ENCODE measurements around the gene MLF2. TPM values are rescaled to one million over a fixed set of nuclear protein-coding genes. Genes with fewer than 3 reads are reported as not detected.
"Not testable (repeated sequence)": the region's sequence is repeated elsewhere in the genome, so short reads cannot be mapped to it uniquely, and the experiment has no call there.

MLF2 gene
- polyA plus RNA-seq, 1 donor from 2014 or later = 134 TPM

DNA sequence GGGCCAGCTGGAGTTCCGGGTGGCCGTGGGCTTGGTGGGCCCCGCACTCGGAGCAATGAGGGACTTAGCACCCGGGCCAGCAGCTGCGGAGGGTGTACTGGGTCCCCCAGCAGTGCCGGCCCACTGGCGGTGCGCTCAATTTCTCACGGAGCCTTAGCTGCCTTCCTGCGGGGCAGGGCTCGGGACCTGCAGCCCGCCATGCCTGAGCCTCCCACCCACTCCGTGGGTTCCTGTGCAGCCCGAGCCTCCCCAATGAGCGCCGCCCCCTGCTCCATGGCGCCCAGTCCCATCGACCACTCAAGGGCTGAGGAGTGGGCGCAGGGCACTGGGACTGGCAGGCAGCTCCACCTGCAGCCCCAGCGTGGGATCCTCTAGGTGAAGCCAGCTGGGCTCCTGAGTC lies 44.6 kb downstream of the MLF2 start:
- H3K4me3 ChIP-seq (ENCODE audit: low read length) = not testable (repeated sequence)

DNA sequence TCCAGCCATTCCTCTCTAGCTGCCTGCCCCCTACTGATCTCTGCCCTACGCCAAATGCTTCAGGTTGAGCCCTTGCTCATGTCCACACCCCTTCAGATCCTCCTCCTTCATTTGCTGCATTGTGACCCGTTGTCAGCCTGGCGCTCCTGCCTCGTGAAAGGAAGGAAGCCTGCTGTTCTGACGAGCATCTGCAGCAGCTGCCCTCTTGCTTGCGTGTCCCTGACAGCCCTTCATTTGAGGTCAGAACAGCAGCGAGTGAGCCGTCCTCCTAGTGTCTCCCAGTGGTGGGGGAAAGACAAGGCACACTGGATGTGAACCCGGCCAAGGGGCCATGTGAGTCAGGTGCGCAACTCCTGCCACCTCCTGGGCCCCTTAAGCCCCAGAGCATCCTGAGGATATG lies 49.3 kb downstream of the MLF2 start:
- Histone ChIP-seq H3K4me3 (ENCODE audit: low read length) (no peak overlapping the region), H3K9me3 (ENCODE audit: low read length) (no peaks in the 10 kb centered on the region), H3K4me2 (ENCODE audit: low read length) (no peak overlapping the region), H3K27me3 (ENCODE audit: insufficient read depth, low read depth, low read length) (no peaks in the 10 kb centered on the region), H3F3A (ENCODE audit: insufficient read depth, low read length, poor library complexity, severe bottlenecking) (no peaks in the 10 kb centered on the region), H2AFZ (ENCODE audit: low read depth, low read length) (no peak overlapping the region), H3K27ac (ENCODE audit: low read length) (no peak overlapping the region), H3K9ac (ENCODE audit: low read length) (peak overlapping the region; percentile 29), H3K36me3 (ENCODE audit: insufficient read depth, low read length) (no peaks in the 10 kb centered on the region), H3K9me2 (ENCODE audit: insufficient read depth, low read length) (no peaks in the 10 kb centered on the region), H3K79me2 (replicated peaks; ENCODE audit: insufficient read depth, low read length) (peaks cover 8% of the 10 kb centered on the region), H4K20me1 (ENCODE audit: insufficient read depth) (no peaks in the 10 kb centered on the region)
- TF ChIP-seq POLR2AphosphoS5 (IDR thresholded peaks at IDR 0.05) = peak; percentile 11
- TF ChIP-seq RAD21 (conservative IDR thresholded peaks at IDR 0.05) = no peak
- TF ChIP-seq EZH2 (IDR thresholded peaks at IDR 0.05; ENCODE audit: borderline replicate concordance, insufficient read depth, low read length, poor library complexity, severe bottlenecking) = no peak
- no peak for TF ChIP-seq TAF1 (IDR thresholded peaks at IDR 0.05; ENCODE audit: low read depth)
- TF ChIP-seq, protein P1, sequence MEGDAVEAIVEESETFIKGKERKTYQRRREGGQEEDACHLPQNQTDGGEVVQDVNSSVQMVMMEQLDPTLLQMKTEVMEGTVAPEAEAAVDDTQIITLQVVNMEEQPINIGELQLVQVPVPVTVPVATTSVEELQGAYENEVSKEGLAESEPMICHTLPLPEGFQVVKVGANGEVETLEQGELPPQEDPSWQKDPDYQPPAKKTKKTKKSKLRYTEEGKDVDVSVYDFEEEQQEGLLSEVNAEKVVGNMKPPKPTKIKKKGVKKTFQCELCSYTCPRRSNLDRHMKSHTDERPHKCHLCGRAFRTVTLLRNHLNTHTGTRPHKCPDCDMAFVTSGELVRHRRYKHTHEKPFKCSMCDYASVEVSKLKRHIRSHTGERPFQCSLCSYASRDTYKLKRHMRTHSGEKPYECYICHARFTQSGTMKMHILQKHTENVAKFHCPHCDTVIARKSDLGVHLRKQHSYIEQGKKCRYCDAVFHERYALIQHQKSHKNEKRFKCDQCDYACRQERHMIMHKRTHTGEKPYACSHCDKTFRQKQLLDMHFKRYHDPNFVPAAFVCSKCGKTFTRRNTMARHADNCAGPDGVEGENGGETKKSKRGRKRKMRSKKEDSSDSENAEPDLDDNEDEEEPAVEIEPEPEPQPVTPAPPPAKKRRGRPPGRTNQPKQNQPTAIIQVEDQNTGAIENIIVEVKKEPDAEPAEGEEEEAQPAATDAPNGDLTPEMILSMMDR (IDR thresholded peaks at IDR 0.05; ENCODE audit: poor library complexity, severe bottlenecking) = peak; percentile 38
- no peak for TF ChIP-seq MXI1 (conservative IDR thresholded peaks at IDR 0.05; ENCODE audit: poor library complexity, severe bottlenecking)
- no peak for TF ChIP-seq EP300 (conservative IDR thresholded peaks at IDR 0.05; ENCODE audit: poor library complexity, severe bottlenecking)

More for the DNA sequence above, 44.6 kb downstream of the MLF2 start:
- not testable (repeated sequence) for H3K27me3 ChIP-seq (ENCODE audit: insufficient read depth, low read depth, low read length); H4K20me1 ChIP-seq (ENCODE audit: insufficient read depth); H3K4me2 ChIP-seq (ENCODE audit: low read length); H3K79me2 ChIP-seq (replicated peaks; ENCODE audit: insufficient read depth, low read length); H3K36me3 ChIP-seq (ENCODE audit: insufficient read depth, low read length); H3F3A ChIP-seq (ENCODE audit: insufficient read depth, low read length, poor library complexity, severe bottlenecking); H2AFZ ChIP-seq (ENCODE audit: low read depth, low read length); H3K9ac ChIP-seq (ENCODE audit: low read length); H3K9me3 ChIP-seq (ENCODE audit: low read length); H3K27ac ChIP-seq (ENCODE audit: low read length); H3K9me2 ChIP-seq (ENCODE audit: insufficient read depth, low read length)

DNA sequence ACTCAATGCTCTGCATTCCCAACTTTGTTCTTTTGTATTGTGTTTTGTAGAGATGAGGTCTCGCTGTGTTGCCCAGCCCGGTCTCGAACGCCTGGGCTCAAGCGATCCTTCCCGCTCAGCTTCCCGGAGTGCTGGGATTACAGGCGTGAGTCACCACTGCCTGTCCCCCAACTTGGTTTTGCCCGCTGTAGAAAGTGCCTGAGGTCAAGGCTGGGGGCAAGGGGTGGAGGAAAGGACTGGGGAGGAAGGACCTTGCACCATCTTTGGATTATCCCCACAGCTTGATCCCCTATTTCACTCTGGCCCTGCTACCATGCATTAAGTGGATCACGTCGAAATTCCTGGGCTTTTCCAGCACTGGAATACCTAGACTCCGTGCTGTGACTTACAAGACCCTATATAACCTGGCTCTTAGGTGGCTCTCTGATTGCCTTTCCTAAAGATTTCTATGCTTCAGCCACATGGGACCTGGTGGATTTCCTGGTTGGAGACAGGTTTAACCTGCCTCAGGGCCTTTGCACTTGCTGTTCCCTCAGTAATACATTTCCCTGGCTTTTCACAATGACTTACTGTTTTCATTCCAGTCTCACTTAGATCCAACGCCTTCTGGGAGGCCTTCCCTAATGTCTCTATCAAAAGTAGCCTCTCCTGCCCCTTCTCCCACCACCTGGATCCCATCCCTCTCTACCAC lies 51.7 kb downstream of the MLF2 start:
- peak overlapping the region; percentile 91 for H3K4me2 ChIP-seq (ENCODE audit: low read length)
- peak overlapping the region; percentile 27 for H2AFZ ChIP-seq (ENCODE audit: low read depth, low read length)
- H3K9ac ChIP-seq (ENCODE audit: low read length) = peak overlapping the region; percentile 96
- H3F3A ChIP-seq (ENCODE audit: insufficient read depth, low read length, poor library complexity, severe bottlenecking) = no peaks in the 10 kb centered on the region
- no peak for TF ChIP-seq TAF1 (IDR thresholded peaks at IDR 0.05; ENCODE audit: low read depth)
- no peak for TF ChIP-seq EZH2 (IDR thresholded peaks at IDR 0.05; ENCODE audit: borderline replicate concordance, insufficient read depth, low read length, poor library complexity, severe bottlenecking)
- TF ChIP-seq, protein P1 (IDR thresholded peaks at IDR 0.05; ENCODE audit: poor library complexity, severe bottlenecking) = no peak
- TF ChIP-seq MXI1 (conservative IDR thresholded peaks at IDR 0.05; ENCODE audit: poor library complexity, severe bottlenecking) = no peak
- no peak for TF ChIP-seq SMC3 (conservative IDR thresholded peaks at IDR 0.05; ENCODE audit: poor library complexity)
- no peak for TF ChIP-seq POLR2AphosphoS5 (IDR thresholded peaks at IDR 0.05)
- no peak for TF ChIP-seq RAD21 (conservative IDR thresholded peaks at IDR 0.05)
- TF ChIP-seq, protein P2, sequence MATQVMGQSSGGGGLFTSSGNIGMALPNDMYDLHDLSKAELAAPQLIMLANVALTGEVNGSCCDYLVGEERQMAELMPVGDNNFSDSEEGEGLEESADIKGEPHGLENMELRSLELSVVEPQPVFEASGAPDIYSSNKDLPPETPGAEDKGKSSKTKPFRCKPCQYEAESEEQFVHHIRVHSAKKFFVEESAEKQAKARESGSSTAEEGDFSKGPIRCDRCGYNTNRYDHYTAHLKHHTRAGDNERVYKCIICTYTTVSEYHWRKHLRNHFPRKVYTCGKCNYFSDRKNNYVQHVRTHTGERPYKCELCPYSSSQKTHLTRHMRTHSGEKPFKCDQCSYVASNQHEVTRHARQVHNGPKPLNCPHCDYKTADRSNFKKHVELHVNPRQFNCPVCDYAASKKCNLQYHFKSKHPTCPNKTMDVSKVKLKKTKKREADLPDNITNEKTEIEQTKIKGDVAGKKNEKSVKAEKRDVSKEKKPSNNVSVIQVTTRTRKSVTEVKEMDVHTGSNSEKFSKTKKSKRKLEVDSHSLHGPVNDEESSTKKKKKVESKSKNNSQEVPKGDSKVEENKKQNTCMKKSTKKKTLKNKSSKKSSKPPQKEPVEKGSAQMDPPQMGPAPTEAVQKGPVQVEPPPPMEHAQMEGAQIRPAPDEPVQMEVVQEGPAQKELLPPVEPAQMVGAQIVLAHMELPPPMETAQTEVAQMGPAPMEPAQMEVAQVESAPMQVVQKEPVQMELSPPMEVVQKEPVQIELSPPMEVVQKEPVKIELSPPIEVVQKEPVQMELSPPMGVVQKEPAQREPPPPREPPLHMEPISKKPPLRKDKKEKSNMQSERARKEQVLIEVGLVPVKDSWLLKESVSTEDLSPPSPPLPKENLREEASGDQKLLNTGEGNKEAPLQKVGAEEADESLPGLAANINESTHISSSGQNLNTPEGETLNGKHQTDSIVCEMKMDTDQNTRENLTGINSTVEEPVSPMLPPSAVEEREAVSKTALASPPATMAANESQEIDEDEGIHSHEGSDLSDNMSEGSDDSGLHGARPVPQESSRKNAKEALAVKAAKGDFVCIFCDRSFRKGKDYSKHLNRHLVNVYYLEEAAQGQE (IDR thresholded peaks at IDR 0.05; ENCODE audit: borderline replicate concordance) = no peak
- no peak for TF ChIP-seq EP300 (conservative IDR thresholded peaks at IDR 0.05; ENCODE audit: poor library complexity, severe bottlenecking)
- no peaks in the 10 kb centered on the region for H3K9me2 ChIP-seq (ENCODE audit: insufficient read depth, low read length)
- H3K36me3 ChIP-seq (ENCODE audit: insufficient read depth, low read length) = no peaks in the 10 kb centered on the region
- H3K27ac ChIP-seq (ENCODE audit: low read length) = peak overlapping the region; percentile 36
- H3K4me3 ChIP-seq (ENCODE audit: low read length) = peak overlapping the region; percentile 97
- no peaks in the 10 kb centered on the region for H4K20me1 ChIP-seq (ENCODE audit: insufficient read depth)
- no peaks in the 10 kb centered on the region for H3K27me3 ChIP-seq (ENCODE audit: insufficient read depth, low read depth, low read length)
- H3K79me2 ChIP-seq (replicated peaks; ENCODE audit: insufficient read depth, low read length) = peaks cover 8% of the 10 kb centered on the region
- H3K9me3 ChIP-seq (ENCODE audit: low read length) = no peaks in the 10 kb centered on the region
